K562 (cell line): ENCODE measurements around the gene GORASP1. TPM values are rescaled to one million over a fixed set of nuclear protein-coding genes. Genes with fewer than 3 reads are reported as not detected.
A peak's percentile ranks its signal among the peaks of the same experiment; 100 is the strongest.

Experiments
- ARID1B ChIP-seq: fragments of 450-650 bp; IDR thresholded peaks from 2 replicates; pipeline ENCODE4 v1.6.1; 2016; ENCODE audit warnings: antibody characterized with exemption, mild to moderate bottlenecking, inconsistent platforms
- ARNT ChIP-seq, 2 experiments: fragments of 450-650 bp; IDR thresholded peaks; 2 replicates each; pipeline ENCODE4 v1.6.1; 2016; ENCODE audit warnings: mild to moderate bottlenecking in 1 of 2
- CBX3 ChIP-seq, 2 experiments: IDR thresholded peaks; 1 replicate in 1 of 2; 2 replicates in 1 of 2; pipeline ENCODE4 v1.6.1; 2012; ENCODE audit warnings: inconsistent platforms in 2 of 2, low read length in 2 of 2, borderline replicate concordance in 1 of 2, control low read depth in 1 of 2
- CXXC5 ChIP-seq: fragments of 250-450 bp; sonication (Bioruptor Pico); IDR thresholded peaks from 2 replicates; pipeline ENCODE4 v1.8.0; 2022; ENCODE audit warnings: inconsistent platforms, mild to moderate bottlenecking, moderate library complexity
- EP300 ChIP-seq: IDR thresholded peaks from 2 replicates; pipeline ENCODE4 v1.6.1; 2012; ENCODE audit warnings: low read length, improper control_type of control experiment
- EP400 ChIP-seq: fragments of 450-650 bp; IDR thresholded peaks from 2 replicates; pipeline ENCODE4 v1.6.1; 2017; ENCODE audit warnings: antibody characterized with exemption, mild to moderate bottlenecking, moderate library complexity
- FOXA3 ChIP-seq, 2 experiments: fragments of 450-650 bp in 1 of 2; sonication (generic) in 1 of 2; formaldehyde crosslinking; IDR thresholded peaks in 1 of 2; conservative IDR thresholded peaks in 1 of 2; 2 replicates each; pipeline versions ENCODE4 v1.4.0 to v1.8.0; 2020 to 2022; ENCODE audit warnings: mild to moderate bottlenecking in 2 of 2, missing genetic modification reagents in 1 of 2
- GABPA ChIP-seq: fragments of 200-800 bp; sonication (Bioruptor generic); conservative IDR thresholded peaks from 2 replicates; pipeline ENCODE4 v1.6.1; 2016; ENCODE audit warnings: low read depth, missing genetic modification characterization, missing compliant biosample characterization
- HDAC1 ChIP-seq, 2 experiments: fragments of 450-650 bp; IDR thresholded peaks; 2 replicates each; pipeline ENCODE4 v1.6.1; 2016 to 2017; ENCODE audit warnings: inconsistent platforms in 1 of 2, mild to moderate bottlenecking in 1 of 2, moderate library complexity in 1 of 2
- HDAC8 ChIP-seq: fragments of 450-650 bp; IDR thresholded peaks from 2 replicates; pipeline ENCODE4 v1.6.1; 2016; ENCODE audit warnings: mild to moderate bottlenecking, missing genetic modification characterization, moderate library complexity, missing compliant biosample characterization
- KLF16 ChIP-seq: IDR thresholded peaks from 2 replicates; pipeline ENCODE4 v1.6.1; 2016; ENCODE audit warnings: antibody characterized with exemption
- MYC ChIP-seq, 2 experiments: fragments of 250-450 bp in 1 of 2; sonication (Bioruptor Pico) in 1 of 2; IDR thresholded peaks; 2 replicates each; pipeline versions ENCODE4 v1.5.1 to v1.6.1; 2012 to 2021; ENCODE audit warnings: low read depth in 2 of 2, borderline replicate concordance in 1 of 2, improper control_type of control experiment in 1 of 2, low read length in 1 of 2, mild to moderate bottlenecking in 1 of 2, moderate library complexity in 1 of 2
- NR4A1 ChIP-seq, 2 experiments: fragments of 250-450 bp in 1 of 2; fragments of 450-650 bp in 1 of 2; sonication (Bioruptor Pico) in 1 of 2; IDR thresholded peaks; 2 replicates each; pipeline versions ENCODE4 v1.4.0 to v1.6.1; 2016 to 2020; ENCODE audit warnings: mild to moderate bottlenecking in 2 of 2, missing compliant biosample characterization in 1 of 2, missing genetic modification characterization in 1 of 2, moderate library complexity in 1 of 2
- PHF8 ChIP-seq: fragments of 200-600 bp; sonication (generic); IDR thresholded peaks from 2 replicates; pipeline ENCODE4 v1.6.1; 2012; ENCODE audit warnings: mixed run types, mild to moderate bottlenecking, inconsistent platforms, low read length, moderate library complexity, borderline replicate concordance
- RBBP5 ChIP-seq: fragments of 200-600 bp; sonication (generic); IDR thresholded peaks from 2 replicates; pipeline ENCODE4 v1.6.1; 2012; ENCODE audit warnings: borderline replicate concordance, mild to moderate bottlenecking, low read length, control low read depth, inconsistent platforms; ENCODE audit not compliant: insufficient read depth, poor library complexity, severe bottlenecking
- SMAD4 ChIP-seq: fragments of 250-450 bp; sonication (Bioruptor Pico); conservative IDR thresholded peaks from 2 replicates; pipeline ENCODE4 v1.8.0; 2021; ENCODE audit warnings: inconsistent platforms, mild to moderate bottlenecking, moderate library complexity
- YY1 ChIP-seq, 3 experiments: IDR thresholded peaks; 2 replicates each; pipeline ENCODE4 v1.6.1; 2011; ENCODE audit warnings: low read length in 2 of 3, mild to moderate bottlenecking in 2 of 3, moderate library complexity in 2 of 3, borderline replicate concordance in 1 of 3, control low read depth in 1 of 3, low read depth in 1 of 3; ENCODE audit not compliant: insufficient read depth in 3 of 3, insufficient replicate concordance in 2 of 3, control insufficient read depth in 1 of 3, insufficient read length in 1 of 3; ENCODE audit errors: extremely low read depth in 1 of 3
- ZFPM2 ChIP-seq: fragments of 250-450 bp; sonication (Bioruptor Pico); IDR thresholded peaks from 2 replicates; pipeline ENCODE4 v1.5.1; 2022; ENCODE audit warnings: mild to moderate bottlenecking
- ZNF589 ChIP-seq: fragments of 200-800 bp; sonication (Bioruptor generic); IDR thresholded peaks from 2 replicates; pipeline ENCODE4 v1.6.1; 2016; ENCODE audit warnings: low read depth, missing genetic modification characterization, missing compliant biosample characterization
- polyA plus RNA-seq, 8 experiments: library from polyadenylated mRNA; depleted of rRNA in 4 of 8; stranded (reverse) in 5 of 8; unstranded in 3 of 8; fragments of >200 nt; fragmentation: Nextera tagmentation in 2 of 8; fragmentation: Illumina TruSeq in 1 of 8; extraction: Ambion mirVana in 2 of 8; extraction: Trizol in 1 of 8; gene quantifications; 2 replicates each; pipeline versions ENCODE4 v1.2.1 to v1.2.3, GENCODE V29; 2011 to 2014; ENCODE audit warnings: inconsistent platforms in 1 of 8, missing spikeins in 1 of 8
- total RNA-seq, 7 experiments: library from RNA; depleted of rRNA in 6 of 7; stranded (reverse); fragments of >200 nt in 6 of 7; fragmentation: Illumina TruSeq in 2 of 7; extraction: Trizol in 2 of 7; gene quantifications; 2 replicates each; pipeline versions ENCODE4 v1.2.1 to v1.2.3, GENCODE V29; 2011 to 2021; ENCODE audit warnings: low replicate concordance in 1 of 7
- TF ChIP-seq, protein P1 (sequence below), 2 experiments: IDR thresholded peaks; 2 replicates each; pipeline ENCODE4 v1.6.1; 2011; ENCODE audit warnings: borderline replicate concordance in 1 of 2, control low read depth in 1 of 2, low read depth in 1 of 2, low read length in 1 of 2, mild to moderate bottlenecking in 1 of 2, mixed read lengths in 1 of 2, moderate library complexity in 1 of 2; ENCODE audit not compliant: insufficient read depth in 1 of 2, insufficient read length in 1 of 2, poor library complexity in 1 of 2, severe bottlenecking in 1 of 2; ENCODE audit errors: extremely low read depth in 1 of 2
- TF ChIP-seq, protein P2 (sequence below): fragments of 450-650 bp; conservative IDR thresholded peaks from 2 replicates; pipeline ENCODE4 v1.6.1; 2016; ENCODE audit warnings: missing genetic modification characterization, low read depth, mild to moderate bottlenecking, control low read depth, missing compliant biosample characterization

The GORASP1 gene
- total and polyA plus RNA-seq, 9 of the 15 experiments (the other 6 are each of a cell fraction or from before 2014, with no cell fraction given) = 8.4 to 87.9 (median 67.6) TPM

DNA sequence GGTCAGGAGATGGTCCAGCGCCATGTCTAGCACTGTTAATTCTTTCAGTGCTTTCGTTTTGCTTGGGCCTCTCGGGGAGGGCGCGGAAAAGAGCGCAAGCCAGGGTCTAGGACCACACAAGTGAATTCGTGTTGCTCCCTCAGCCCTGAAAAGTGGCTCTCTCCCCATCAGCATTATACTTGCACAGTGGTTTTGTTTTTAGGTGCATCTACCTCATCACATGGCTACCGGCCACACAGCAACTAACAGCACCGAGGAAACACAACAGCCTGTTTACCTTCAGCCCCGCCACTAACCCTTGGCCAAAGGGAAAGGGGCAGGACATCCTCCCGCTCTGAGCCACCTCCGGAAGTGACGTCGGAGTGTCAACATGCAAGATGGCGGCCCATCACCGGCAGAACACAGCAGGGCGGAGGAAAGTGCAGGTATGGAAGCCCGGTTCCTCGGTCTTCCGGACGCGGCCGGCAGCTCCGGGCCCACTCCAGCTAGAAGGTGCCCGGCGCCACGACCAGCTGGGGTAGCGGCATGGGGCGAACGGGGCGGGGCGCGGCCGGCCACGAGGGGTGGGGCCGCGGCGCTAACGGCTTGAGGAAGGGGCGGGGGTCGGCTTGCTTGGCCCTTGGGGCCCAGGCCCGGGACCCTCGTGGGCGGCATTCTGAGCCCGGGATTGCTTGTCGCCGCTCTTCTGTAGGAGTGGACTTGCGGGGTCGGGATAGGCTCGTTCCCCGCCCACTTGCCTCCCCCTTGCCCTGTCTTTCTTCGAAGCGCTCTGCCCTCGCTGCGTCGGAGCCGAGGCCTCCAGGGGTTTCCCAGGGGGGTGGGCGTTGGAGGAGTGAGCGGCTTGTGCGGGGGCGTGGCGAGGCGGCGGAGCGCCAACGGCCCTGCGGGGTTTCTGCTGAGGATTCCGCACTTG, 55.5 kb downstream of the GORASP1 start, which contains the start of the genes SCN11A and WDR48 (continued):
- TF ChIP-seq EP400 = peak; percentile 79
- TF ChIP-seq SMAD4 = 0 out of 2 replicates have a peak, but pooled peaks have one; percentile 49
- peak; percentile 99 to 100 for TF ChIP-seq FOXA3 (CRISPR knock-in tag; conservative IDR thresholded peaks at IDR 0.05 in 1 of 2, IDR thresholded peaks at IDR 0.05 in 1 of 2)
- peak; percentile 52 for TF ChIP-seq MYC (IDR thresholded peaks at IDR 0.05; ENCODE audit: low read depth, low read length)
- TF ChIP-seq MYC (CRISPR knock-in tag; IDR thresholded peaks at IDR 0.05; ENCODE audit: borderline replicate concordance, low read depth) = peak; percentile 36; the same call in 1 of the 2 replicates
- TF ChIP-seq YY1 (IDR thresholded peaks at IDR 0.05; ENCODE audit: borderline replicate concordance in 1 of 3, control insufficient read depth in 1 of 3, extremely low read depth in 1 of 3, insufficient read depth in 3 of 3, insufficient read length in 1 of 3, insufficient replicate concordance in 2 of 3, low read depth in 1 of 3, low read length in 2 of 3) = peak; percentile 95 to 99 (median 97)
- TF ChIP-seq NR4A1 (CRISPR knock-in tag; IDR thresholded peaks at IDR 0.05) = no peak
- TF ChIP-seq NR4A1 (tag; IDR thresholded peaks at IDR 0.05) = peak; percentile 54
- peak; percentile 40 for TF ChIP-seq ARID1B
- no peak; a peak in 1 of 4 replicates for TF ChIP-seq ARNT (IDR thresholded peaks at IDR 0.05)
- TF ChIP-seq RBBP5 = peak; percentile 100
- no peak for TF ChIP-seq ZFPM2
- peak in 1 of 2 experiments; percentile 95; a peak in 2 of 4 replicates for TF ChIP-seq HDAC1 (IDR thresholded peaks at IDR 0.05)
- peak; percentile 91 for TF ChIP-seq PHF8
- TF ChIP-seq EP300 = peak; percentile 34; the same call in 1 of the 2 replicates
- TF ChIP-seq, protein P1, sequence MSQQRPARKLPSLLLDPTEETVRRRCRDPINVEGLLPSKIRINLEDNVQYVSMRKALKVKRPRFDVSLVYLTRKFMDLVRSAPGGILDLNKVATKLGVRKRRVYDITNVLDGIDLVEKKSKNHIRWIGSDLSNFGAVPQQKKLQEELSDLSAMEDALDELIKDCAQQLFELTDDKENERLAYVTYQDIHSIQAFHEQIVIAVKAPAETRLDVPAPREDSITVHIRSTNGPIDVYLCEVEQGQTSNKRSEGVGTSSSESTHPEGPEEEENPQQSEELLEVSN (IDR thresholded peaks at IDR 0.05; ENCODE audit: borderline replicate concordance in 1 of 2, extremely low read depth in 1 of 2, insufficient read depth in 1 of 2, insufficient read length in 1 of 2, low read depth in 1 of 2, low read length in 1 of 2, poor library complexity in 1 of 2, severe bottlenecking in 1 of 2) = peak; percentile 56 to 66
- peak; percentile 48 for TF ChIP-seq CXXC5
- TF ChIP-seq HDAC8 (tag) = 0 out of 2 replicates have a peak, but pooled peaks have one; percentile 47
- TF ChIP-seq, protein P2, sequence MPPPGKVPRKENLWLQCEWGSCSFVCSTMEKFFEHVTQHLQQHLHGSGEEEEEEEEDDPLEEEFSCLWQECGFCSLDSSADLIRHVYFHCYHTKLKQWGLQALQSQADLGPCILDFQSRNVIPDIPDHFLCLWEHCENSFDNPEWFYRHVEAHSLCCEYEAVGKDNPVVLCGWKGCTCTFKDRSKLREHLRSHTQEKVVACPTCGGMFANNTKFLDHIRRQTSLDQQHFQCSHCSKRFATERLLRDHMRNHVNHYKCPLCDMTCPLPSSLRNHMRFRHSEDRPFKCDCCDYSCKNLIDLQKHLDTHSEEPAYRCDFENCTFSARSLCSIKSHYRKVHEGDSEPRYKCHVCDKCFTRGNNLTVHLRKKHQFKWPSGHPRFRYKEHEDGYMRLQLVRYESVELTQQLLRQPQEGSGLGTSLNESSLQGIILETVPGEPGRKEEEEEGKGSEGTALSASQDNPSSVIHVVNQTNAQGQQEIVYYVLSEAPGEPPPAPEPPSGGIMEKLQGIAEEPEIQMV (tag) = 0 out of 2 replicates have a peak, but pooled peaks have one; percentile 30
- TF ChIP-seq GABPA (tag) = peak; percentile 97
- TF ChIP-seq ZNF589 = no peak
- TF ChIP-seq CBX3 (IDR thresholded peaks at IDR 0.05; ENCODE audit: borderline replicate concordance in 1 of 2, low read length in 2 of 2) = peak in 1 of 2 experiments; percentile 91; a peak in 1 of 3 replicates
- no peak for TF ChIP-seq KLF16
